GM10266 (cell line): ENCODE results near the gene EDEM1.
"Not testable (repeated sequence)": the region's sequence is repeated elsewhere in the genome, so short reads cannot be mapped to it uniquely, and the experiment has no call there.

Experiments used
- DNase-seq: peaks from one replicate; pipeline ENCODE4 v3.0.0; 2012; ENCODE audit errors: extremely low spot score
- CTCF ChIP-seq: IDR thresholded peaks from 2 replicates; pipeline ENCODE4 v1.5.1; 2012; ENCODE audit warnings: mild to moderate bottlenecking, low read depth; ENCODE audit not compliant: control insufficient read depth, insufficient read depth; ENCODE audit errors: missing control alignments

The EDEM1 gene

GRCh38 chr3:5170975-5171374 lies 16.5 kb upstream of the EDEM1 start:
- no peak for DNase-seq
- TF ChIP-seq CTCF, result no peak

- DNase-seq, result no peak
- no peak for TF ChIP-seq CTCF
Measured at GRCh38 chr3:5172018-5172417, 15.5 kb upstream of the EDEM1 start.

GRCh38 chr3:5179036-5179435 lies 8.5 kb upstream of the EDEM1 start:
- DNase-seq, result not testable (repeated sequence)

DNA sequence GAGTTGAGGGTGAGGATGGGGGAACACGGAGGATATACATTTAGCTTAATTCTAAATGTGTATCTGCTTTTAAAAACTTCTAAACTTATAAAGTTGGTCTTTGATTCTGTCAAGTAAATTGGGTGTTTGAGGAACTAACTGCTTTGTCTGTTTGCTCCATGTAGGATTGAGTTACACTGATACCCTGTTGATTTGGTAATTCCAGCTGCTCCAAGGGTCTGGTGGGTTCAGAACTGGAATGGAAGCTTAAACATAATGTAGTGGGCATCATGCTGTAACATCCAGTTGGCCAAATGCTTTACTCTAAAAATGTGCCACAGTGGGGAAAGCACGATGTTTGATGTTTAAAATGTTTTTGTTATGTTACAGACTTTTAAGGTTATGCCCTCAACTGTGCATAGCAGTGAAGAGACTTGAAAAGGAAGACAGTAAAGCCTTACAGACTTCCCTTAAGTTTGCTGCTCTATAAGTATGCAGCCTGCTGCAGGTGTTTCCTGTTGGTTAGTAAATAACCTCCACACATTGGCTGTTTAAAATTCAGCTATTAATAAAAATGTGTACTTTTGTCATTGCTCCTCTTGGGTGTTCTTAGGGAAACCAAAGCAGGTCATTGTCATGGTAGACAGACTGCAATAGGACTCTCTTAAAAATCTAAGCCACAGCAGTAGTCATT lies 5.9 kb upstream of the EDEM1 start:
- DNase-seq, result peak; percentile 34
- TF ChIP-seq CTCF, result no peak

- DNase-seq, result not testable (repeated sequence)
Measured at GRCh38 chr3:5183714-5184113, 3.8 kb upstream of the EDEM1 start.

DNA sequence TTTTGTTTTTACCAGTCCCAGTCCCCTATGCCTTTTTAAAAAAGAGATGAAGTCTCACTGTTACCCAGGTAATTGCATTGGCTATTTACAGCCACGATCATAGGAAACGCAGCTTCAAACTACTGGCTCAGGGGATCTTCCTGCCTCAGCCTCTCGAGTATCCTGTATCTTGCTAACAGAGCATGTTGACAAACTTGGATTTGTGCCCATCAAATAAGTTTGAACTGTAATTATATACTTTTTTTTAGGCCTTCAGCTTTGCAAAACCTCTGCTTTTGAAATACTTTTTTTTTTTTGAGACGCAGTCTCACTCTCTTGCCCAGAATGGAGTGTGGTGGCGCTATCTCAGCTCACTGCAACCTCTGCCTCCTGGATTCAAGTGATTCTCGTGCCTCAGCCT lies 3.0 kb upstream of the EDEM1 start:
- no peak for TF ChIP-seq CTCF
- no peak for DNase-seq

- no peak for DNase-seq
- TF ChIP-seq CTCF, result no peak
Measured at GRCh38 chr3:5185093-5185673, 2.3 kb upstream of the EDEM1 start.

- DNase-seq, result peak; percentile 51
- TF ChIP-seq CTCF, result no peak
Measured at GRCh38 chr3:5186089-5186857, 1.2 kb upstream of the EDEM1 start.
